Body of pancreas (tissue), 4 donors: ENCODE results near the gene ABCA1. TPM values are rescaled to one million over a fixed set of nuclear protein-coding genes. Genes with fewer than 3 reads are reported as not detected.
"Not testable (repeated sequence)": the region's sequence is repeated elsewhere in the genome, so short reads cannot be mapped to it uniquely, and the experiment has no call there.

Experiments
- ATAC-seq: fragments of 150-250 bp; one replicate; pipeline ENCODE4 v1.9.1; 2016
- DNase-seq, 4 donors: peaks; one replicate each; pipeline ENCODE4 v3.0.0-alpha.2; 2019
- H3K27ac ChIP-seq, 4 donors: fragments of 200-600 bp; sonication (generic); 1 replicate in 3 of 4; 2 replicates in 1 of 4; pipeline versions ENCODE4 v1.5.1 to v1.6.1; 2016 to 2019; ENCODE audit warnings: mild to moderate bottlenecking in 1 of 4, mixed read lengths in 1 of 4, moderate library complexity in 1 of 4
- H3K27me3 ChIP-seq, 2 donors: fragments of 200-600 bp; sonication (generic); one replicate each; pipeline ENCODE4 v1.6.0; 2016; ENCODE audit warnings: mild to moderate bottlenecking in 1 of 2
- H3K36me3 ChIP-seq, 2 donors: fragments of 200-600 bp; sonication (generic); replicated peaks in 1 of 2; 2 replicates each; pipeline ENCODE4 v1.5.1; 2016; ENCODE audit warnings: low read depth in 2 of 2; ENCODE audit not compliant: insufficient read depth in 1 of 2
- H3K4me1 ChIP-seq: fragments of 200-600 bp; sonication (generic); one replicate; pipeline ENCODE4 v1.6.0; 2016
- H3K4me3 ChIP-seq, 2 donors: fragments of 200-600 bp; sonication (generic); 1 replicate in 1 of 2; 2 replicates in 1 of 2; pipeline ENCODE4 v1.5.1; 2016 to 2019
- H3K9me3 ChIP-seq, 3 donors: fragments of 200-600 bp; sonication (generic); 1 replicate in 2 of 3; 2 replicates in 1 of 3; pipeline ENCODE4 v1.5.1; 2016
- POLR2A ChIP-seq, 3 donors: fragments of 450-650 bp; IDR thresholded peaks; one replicate each; pipeline ENCODE4 v1.6.1; 2016; ENCODE audit warnings: antibody characterized with exemption in 3 of 3, mild to moderate bottlenecking in 2 of 3
- WGBS, 2 donors: methylation state at CpG; one replicate each; pipeline ENCODE4 v1.1.5; 2017; 5-methylcytosine and 5-hydroxymethylcytosine counted together
- intact Hi-C: fragments of 100-400 bp; cut with DNase I; formaldehyde crosslinking; loops from one replicate; pipeline ENCODE4 v1.15.1; 2023
- total RNA-seq, 2 donors: library from RNA; depleted of rRNA; stranded (reverse); fragments of >200 nt; gene quantifications; one replicate each; pipeline ENCODE4 v1.1.0, GENCODE V29; 2016
- TF ChIP-seq, protein P1 (sequence below), 7 experiments: fragments of 450-650 bp in 4 of 7; fragments of 200-600 bp in 3 of 7; sonication (generic) in 3 of 7; IDR thresholded peaks; one replicate each; pipeline ENCODE4 v1.5.1; 2016 to 2019; ENCODE audit warnings: antibody characterized with exemption in 7 of 7

ABCA1 gene
- total RNA-seq, 2 donors from 2014 or later = 18.1 to 18.9 TPM

DNA sequence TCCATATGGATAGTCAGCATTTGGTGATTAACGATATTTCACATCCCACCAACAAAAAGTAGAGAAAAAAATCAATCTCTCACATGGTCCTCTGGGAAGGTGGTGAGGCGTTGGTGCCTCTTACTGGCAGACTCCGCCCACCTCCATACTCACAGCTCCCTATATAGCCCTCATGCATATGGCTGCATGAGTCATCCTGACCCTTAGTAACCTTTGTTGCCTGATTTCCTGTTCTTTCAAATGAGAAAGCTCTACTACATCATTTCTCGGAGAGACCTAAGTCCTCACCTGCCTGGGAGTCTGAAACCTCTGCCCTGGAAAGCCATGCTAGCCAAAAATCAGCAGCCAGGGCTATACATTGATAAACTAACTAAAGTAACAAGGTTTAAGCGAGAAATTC lies 33.3 kb upstream of the ABCA1 start:
- intact Hi-C loops = no loop called here
- 66 to 76% methylated on average over 5 of the region's 5 CpGs for WGBS, 2 donors
- Histone ChIP-seq H3K27ac (no peak overlapping the region), H3K27me3 (no peaks in the 10 kb centered on the region), H3K4me1 (no peaks in the 10 kb centered on the region), H3K4me3 (no peak overlapping the region), H3K9me3 (no peaks in the 10 kb centered on the region), H3K36me3 (no peaks in the 10 kb centered on the region)
- DNase-seq (peak in 1 of 4 donors; percentile 39), ATAC-seq (no peak)
- TF ChIP-seq, protein P1, sequence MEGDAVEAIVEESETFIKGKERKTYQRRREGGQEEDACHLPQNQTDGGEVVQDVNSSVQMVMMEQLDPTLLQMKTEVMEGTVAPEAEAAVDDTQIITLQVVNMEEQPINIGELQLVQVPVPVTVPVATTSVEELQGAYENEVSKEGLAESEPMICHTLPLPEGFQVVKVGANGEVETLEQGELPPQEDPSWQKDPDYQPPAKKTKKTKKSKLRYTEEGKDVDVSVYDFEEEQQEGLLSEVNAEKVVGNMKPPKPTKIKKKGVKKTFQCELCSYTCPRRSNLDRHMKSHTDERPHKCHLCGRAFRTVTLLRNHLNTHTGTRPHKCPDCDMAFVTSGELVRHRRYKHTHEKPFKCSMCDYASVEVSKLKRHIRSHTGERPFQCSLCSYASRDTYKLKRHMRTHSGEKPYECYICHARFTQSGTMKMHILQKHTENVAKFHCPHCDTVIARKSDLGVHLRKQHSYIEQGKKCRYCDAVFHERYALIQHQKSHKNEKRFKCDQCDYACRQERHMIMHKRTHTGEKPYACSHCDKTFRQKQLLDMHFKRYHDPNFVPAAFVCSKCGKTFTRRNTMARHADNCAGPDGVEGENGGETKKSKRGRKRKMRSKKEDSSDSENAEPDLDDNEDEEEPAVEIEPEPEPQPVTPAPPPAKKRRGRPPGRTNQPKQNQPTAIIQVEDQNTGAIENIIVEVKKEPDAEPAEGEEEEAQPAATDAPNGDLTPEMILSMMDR (IDR thresholded peaks at IDR 0.05) = no peak
- no peak for TF ChIP-seq POLR2A (IDR thresholded peaks at IDR 0.05)

GRCh38 chr9:104960662-104961061 lies 32.7 kb upstream of the ABCA1 start:
- WGBS, 2 donors = 6 to 35% methylated on average over 2 of the region's 2 CpGs
- intact Hi-C loops = no loop called here
- ATAC-seq (no peak), DNase-seq (no peak)
- no peaks in the 10 kb centered on the region for H3K4me1 ChIP-seq
- no peaks in the 10 kb centered on the region for H3K27me3 ChIP-seq
- H3K9me3 ChIP-seq = no peaks in the 10 kb centered on the region
- no peaks in the 10 kb centered on the region for H3K36me3 ChIP-seq
- no peak overlapping the region for H3K4me3 ChIP-seq
- TF ChIP-seq, protein P1 (IDR thresholded peaks at IDR 0.05) = no peak
- TF ChIP-seq POLR2A (IDR thresholded peaks at IDR 0.05) = no peak
- no peak overlapping the region for H3K27ac ChIP-seq

DNA sequence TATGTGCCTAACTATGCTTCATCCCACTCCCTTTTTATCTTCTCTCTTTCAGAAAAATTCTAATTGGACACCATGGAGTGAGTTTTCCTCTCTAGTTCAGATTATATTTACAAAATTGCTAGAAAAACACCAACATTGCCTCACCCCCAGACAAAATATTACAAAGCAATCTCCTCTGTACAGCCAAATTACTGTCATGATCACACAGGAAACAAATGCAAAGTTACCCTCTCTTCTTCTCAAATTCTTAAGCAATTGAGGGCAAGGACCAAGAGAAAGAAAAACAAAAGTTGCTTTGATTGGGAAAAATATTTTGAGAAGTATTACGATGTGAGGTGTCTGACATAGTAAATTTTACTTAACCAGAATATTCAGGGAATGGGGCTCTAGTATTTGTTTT lies 30.8 kb upstream of the ABCA1 start:
- Histone ChIP-seq H3K27ac (no peak overlapping the region), H3K9me3 (no peaks in the 10 kb centered on the region), H3K36me3 (no peaks in the 10 kb centered on the region), H3K4me1 (no peaks in the 10 kb centered on the region), H3K27me3 (no peaks in the 10 kb centered on the region), H3K4me3 (no peak overlapping the region)
- DNase-seq (no peak), ATAC-seq (no peak)
- TF ChIP-seq, protein P1 (IDR thresholded peaks at IDR 0.05) = no peak
- TF ChIP-seq POLR2A (IDR thresholded peaks at IDR 0.05) = no peak
- 34 to 48% methylated on average over 1 of the region's 1 CpG for WGBS, 2 donors
- intact Hi-C loops = no loop called here

DNA sequence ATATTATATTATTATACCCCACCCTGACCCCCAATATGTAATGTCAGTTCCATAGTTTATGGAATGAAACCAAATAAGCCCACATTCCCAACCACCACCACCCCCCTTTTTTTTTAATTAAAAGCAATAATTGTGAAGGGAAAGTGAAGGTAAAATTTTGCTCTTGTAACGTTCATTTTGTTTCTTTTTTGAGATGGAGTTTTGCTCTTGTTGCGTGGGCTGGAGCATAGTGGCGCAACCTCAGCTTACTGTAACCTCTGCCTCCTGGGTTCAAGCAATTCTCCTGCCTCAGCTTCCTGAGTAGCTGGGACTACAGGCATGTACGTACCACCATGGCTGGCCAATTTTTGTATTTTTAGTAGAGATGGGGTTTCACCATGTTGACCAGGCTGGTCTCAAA lies 30.1 kb upstream of the ABCA1 start:
- DNase-seq, H3K27ac ChIP-seq, intact Hi-C loops, H3K4me3 ChIP-seq, H3K27me3 ChIP-seq, H3K4me1 ChIP-seq, H3K36me3 ChIP-seq, ATAC-seq, H3K9me3 ChIP-seq: not testable (repeated sequence)
- WGBS, 2 donors = 69 to 79% methylated on average over 4 of the region's 4 CpGs

GRCh38 chr9:104951487-104951886 lies 23.5 kb upstream of the ABCA1 start:
- Histone ChIP-seq H3K4me1 (no peaks in the 10 kb centered on the region), H3K4me3 (no peak overlapping the region), H3K36me3 (no peaks in the 10 kb centered on the region), H3K27ac (no peak overlapping the region), H3K9me3 (no peaks in the 10 kb centered on the region), H3K27me3 (no peaks in the 10 kb centered on the region)
- ATAC-seq (no peak), DNase-seq (no peak)
- 73 to 83% methylated on average over 4 of the region's 4 CpGs for WGBS, 2 donors
- TF ChIP-seq, protein P1 (IDR thresholded peaks at IDR 0.05) = no peak
- no peak for TF ChIP-seq POLR2A (IDR thresholded peaks at IDR 0.05)
- intact Hi-C loops = no loop called here
